Endothelial cell of umbilical vein (primary cell): ENCODE results near the gene PRPF40A. TPM values are rescaled to one million over a fixed set of nuclear protein-coding genes. Genes with fewer than 3 reads are reported as not detected.

Experiments
- BruUV-seq: library from RNA; stranded (reverse); fragments of 400-500 nt; replicated peaks from 2 replicates; lab custom pipeline; 2021; lab: Mats Ljungman, UMichigan
- CTCF ChIA-PET: fragments of 300-600, 350-600 bp; sonication (Branson Sonifier 250); formaldehyde crosslinking; loops from one replicate; lab custom pipeline; 2021; ENCODE audit warnings: antibody characterized with exemption, inconsistent platforms; lab: Charles Lee
- POLR2A ChIA-PET: fragments of 300-600, 350-600 bp; sonication (Branson Sonifier 250); formaldehyde crosslinking; loops from one replicate; lab custom pipeline; 2021; ENCODE audit warnings: antibody characterized with exemption, inconsistent platforms; lab: Charles Lee
- DNase-seq: peaks from one replicate; pipeline ENCODE4 v3.0.0-alpha.2; 2011; ENCODE audit warnings: low read depth, low spot score
- FAIRE-seq: peaks from 2 replicates; lab custom pipeline; 2011; peaks lifted over from hg19 to GRCh38; lab: Jason Lieb, UNC
- H2AFZ ChIP-seq: 2 replicates; pipeline ENCODE4 v1.6.0; 2012; ENCODE audit warnings: low read depth, low read length, control low read depth, inconsistent platforms
- H3K27ac ChIP-seq: 2 replicates; pipeline ENCODE4 v1.5.1; 2011; ENCODE audit warnings: low read depth, mild to moderate bottlenecking, control low read depth, low read length, moderate library complexity; ENCODE audit not compliant: insufficient read depth
- H3K27me3 ChIP-seq, 2 experiments: 2 replicates each; pipeline versions ENCODE4 v1.6.0 to v1.6.1; 2011; ENCODE audit warnings: low read length in 2 of 2, mixed read lengths in 1 of 2; ENCODE audit not compliant: control insufficient read depth in 2 of 2, insufficient read depth in 2 of 2
- H3K36me3 ChIP-seq, 2 experiments: 2 replicates in 1 of 2; 3 replicates in 1 of 2; pipeline ENCODE4 v1.5.1; 2011; ENCODE audit warnings: low read length in 2 of 2, mild to moderate bottlenecking in 1 of 2, moderate library complexity in 1 of 2; ENCODE audit not compliant: control insufficient read depth in 2 of 2, insufficient read depth in 2 of 2; ENCODE audit errors: extremely low read depth in 1 of 2
- H3K4me1 ChIP-seq: 3 replicates; pipeline ENCODE4 v1.5.1; 2011; ENCODE audit warnings: mild to moderate bottlenecking, low read length; ENCODE audit not compliant: control insufficient read depth, insufficient read depth; ENCODE audit errors: extremely low read depth
- H3K4me2 ChIP-seq: 2 replicates; pipeline ENCODE4 v1.6.1; 2011; ENCODE audit warnings: low read length, control low read depth, mixed read lengths; ENCODE audit not compliant: insufficient read depth
- H3K4me3 ChIP-seq, 3 experiments: fragments of 200-600 bp in 1 of 3; sonication (generic), shearing (Covaris generic) in 1 of 3; replicated peaks in 1 of 3; 2 replicates each; pipeline ENCODE4 v1.5.1; 2011 to 2016; ENCODE audit warnings: control low read depth in 3 of 3, low read length in 3 of 3, mild to moderate bottlenecking in 2 of 3, inconsistent platforms in 1 of 3, low read depth in 1 of 3, moderate library complexity in 1 of 3; ENCODE audit not compliant: insufficient read depth in 1 of 3
- H3K79me2 ChIP-seq: 2 replicates; pipeline ENCODE4 v1.6.0; 2012; ENCODE audit warnings: low read length, inconsistent platforms; ENCODE audit not compliant: control insufficient read depth, insufficient read depth
- H3K9ac ChIP-seq: replicated peaks from 2 replicates; pipeline ENCODE3; 2011; ENCODE audit warnings: low read length, control low read depth; ENCODE audit not compliant: insufficient read depth; ENCODE audit errors: extremely low read depth
- H3K9me1 ChIP-seq: replicated peaks from 3 replicates; pipeline ENCODE4 v1.6.0; 2011; ENCODE audit warnings: mild to moderate bottlenecking, low read length; ENCODE audit not compliant: control insufficient read depth, insufficient read depth; ENCODE audit errors: extremely low read depth
- H3K9me3 ChIP-seq: replicated peaks from 2 replicates; pipeline ENCODE4 v1.5.1; 2012; ENCODE audit warnings: low read length, inconsistent platforms; ENCODE audit not compliant: control insufficient read depth, insufficient read depth
- H4K20me1 ChIP-seq: replicated peaks from 2 replicates; pipeline ENCODE3; 2011; ENCODE audit warnings: mild to moderate bottlenecking, low read length; ENCODE audit not compliant: control insufficient read depth, insufficient read depth; ENCODE audit errors: extremely low read depth
- CTCF ChIP-seq, 2 donors: IDR thresholded peaks; 1 replicate in 1 of 2; 2 replicates in 1 of 2; pipeline ENCODE4 v1.5.1; 2011; ENCODE audit warnings: low read length in 2 of 2, mild to moderate bottlenecking in 2 of 2, moderate library complexity in 2 of 2, control low read depth in 1 of 2, inconsistent platforms in 1 of 2, low read depth in 1 of 2; ENCODE audit not compliant: insufficient read depth in 1 of 2; ENCODE audit errors: extremely low read depth in 1 of 2
- EZH2 ChIP-seq: IDR thresholded peaks from 2 replicates; pipeline ENCODE4 v1.6.1; 2012; ENCODE audit warnings: borderline replicate concordance, low read depth, mild to moderate bottlenecking, moderate library complexity, low read length, inconsistent platforms; ENCODE audit not compliant: severe bottlenecking
- FOS ChIP-seq: IDR thresholded peaks from 2 replicates; pipeline ENCODE4 v1.6.1; 2011; ENCODE audit warnings: mild to moderate bottlenecking, low read length, moderate library complexity, borderline replicate concordance; ENCODE audit not compliant: insufficient read depth
- GATA2 ChIP-seq: IDR thresholded peaks from 2 replicates; pipeline ENCODE4 v1.7.0; 2011; ENCODE audit warnings: low read depth, mild to moderate bottlenecking, moderate library complexity, mixed read lengths, low read length; ENCODE audit not compliant: insufficient read length, insufficient read depth
- MAX ChIP-seq: IDR thresholded peaks from 2 replicates; pipeline ENCODE4 v1.6.1; 2011; ENCODE audit not compliant: insufficient read depth, insufficient read length
- POLR2A ChIP-seq: IDR thresholded peaks from 2 replicates; pipeline ENCODE4 v1.6.1; 2012; ENCODE audit warnings: low read depth, mild to moderate bottlenecking, control low read depth, low read length
- POLR2AphosphoS5 ChIP-seq: IDR thresholded peaks from 2 replicates; pipeline ENCODE4 v1.6.1; 2012; ENCODE audit warnings: low read depth, mild to moderate bottlenecking, control low read depth, low read length, moderate library complexity; ENCODE audit not compliant: insufficient read depth
- dilution Hi-C: fragments of 300-500 bp; cut with MboI; formaldehyde crosslinking; loops from one replicate; pipeline ENCODE4 v1.15.0; 2019; ENCODE audit warnings: low sequenced_read_pairs; ENCODE audit not compliant: extremely low pct_ligation_motif_present
- intact Hi-C: fragments of 100-400 bp; cut with micrococcal nuclease; formaldehyde crosslinking; loops from one replicate; pipeline ENCODE4 v1.10.0; 2022
- polyA plus RNA-seq, 4 experiments: library from polyadenylated mRNA; depleted of rRNA in 3 of 4; stranded (reverse) in 3 of 4; unstranded in 1 of 4; fragments of >200 nt; gene quantifications; 2 replicates each; pipeline versions ENCODE4 v1.2.1 to v1.2.3, GENCODE V29; 2011 to 2012; ENCODE audit warnings: missing spikeins in 1 of 4
- total RNA-seq: library from RNA; stranded (reverse); gene quantifications from 2 replicates; pipeline ENCODE4 v1.2.3, GENCODE V29; 2021

The PRPF40A gene
- total and polyA plus RNA-seq, 2 donors (not counting 3 experiments of a cell fraction or from before 2014, with no cell fraction given), result 58.2 to 123 TPM

DNA sequence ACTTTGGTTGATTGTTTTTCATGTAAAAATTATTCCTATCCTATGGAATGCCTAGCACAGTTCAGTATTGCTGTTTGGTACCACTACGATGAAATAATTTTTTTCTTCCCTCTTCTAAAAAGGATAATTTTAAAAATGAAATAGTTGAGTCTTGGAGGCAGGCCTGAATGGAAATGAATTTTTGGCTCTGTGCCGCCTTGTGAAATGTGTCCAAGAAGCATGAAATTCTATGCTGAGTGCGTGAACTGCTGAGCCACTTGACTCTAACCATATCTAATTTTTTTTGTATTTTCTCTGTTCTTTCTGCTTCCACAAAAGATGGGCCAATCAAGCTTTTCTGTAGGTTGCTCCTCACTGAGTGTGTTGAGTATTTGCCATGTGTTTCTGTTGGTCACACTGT, 95.0 kb downstream of the PRPF40A start:
- Histone ChIP-seq H3K27ac (no peak overlapping the region), H2AFZ (no peak overlapping the region), H3K27me3 (no peaks in the 10 kb centered on the region), H3K9ac (no peak overlapping the region), H3K9me1 (no peaks in the 10 kb centered on the region), H3K79me2 (no peaks in the 10 kb centered on the region), H3K9me3 (no peaks in the 10 kb centered on the region), H3K4me2 (no peak overlapping the region), H4K20me1 (no peaks in the 10 kb centered on the region), H3K4me1 (no peaks in the 10 kb centered on the region), H3K4me3 (no peak overlapping the region), H3K36me3 (peaks cover 6% of the 10 kb centered on the region in 2 experiments)
- no TSS peak for BruUV-seq
- ChIA-PET CTCF (interaction anchor here (2.5 kb wide), 1 partner anchor 14 kb away, joined by 10 read pairs; no protein-coding TSS in a partner anchor), POLR2A (no interaction called here)
- intact Hi-C loops, result no loop called here
- no peak for TF ChIP-seq CTCF (IDR thresholded peaks at IDR 0.05; ENCODE audit: extremely low read depth in 1 of 2, insufficient read depth in 1 of 2, low read depth in 1 of 2, low read length in 2 of 2)
- TF ChIP-seq MAX, result no peak
- no peak for TF ChIP-seq GATA2
- no peak for TF ChIP-seq EZH2
- dilution Hi-C loops, result no loop called here
- DNase-seq (no peak), FAIRE-seq (no peak)

GRCh38 chr2:152620985-152621384, 96.3 kb downstream of the PRPF40A start:
- no peaks in the 10 kb centered on the region for H4K20me1 ChIP-seq
- ChIA-PET POLR2A (no interaction called here), CTCF (interaction anchor here (1.6 to 2.5 kb wide), 2 partner anchors 15 to 445 kb away, joined by 5 to 10 read pairs; partner anchors contain the start of gene STAM2)
- H3K4me2 ChIP-seq, result no peak overlapping the region
- BruUV-seq, result no TSS peak
- no peak for DNase-seq
- TF ChIP-seq FOS (no peak), POLR2A (no peak), EZH2 (no peak), MAX (no peak), POLR2AphosphoS5 (no peak)
- H3K4me3 ChIP-seq, result no peak overlapping the region
- no peak for FAIRE-seq
- no peaks in the 10 kb centered on the region for H3K9me1 ChIP-seq
- peaks cover 6 to 8% of the 10 kb centered on the region in 2 experiments for H3K36me3 ChIP-seq
- intact Hi-C loops (no loop called here), dilution Hi-C loops (no loop called here)
- no peak overlapping the region for H3K27ac ChIP-seq
- no peak overlapping the region for H3K9ac ChIP-seq
- H3K27me3 ChIP-seq, result no peaks in the 10 kb centered on the region
- no peaks in the 10 kb centered on the region for H3K9me3 ChIP-seq
- no peaks in the 10 kb centered on the region for H3K79me2 ChIP-seq
- no peak overlapping the region for H2AFZ ChIP-seq
- no peaks in the 10 kb centered on the region for H3K4me1 ChIP-seq
